Measurements from ENCODE around the gene NUDC. TPM values are rescaled to one million over a fixed set of nuclear protein-coding genes. Genes with fewer than 3 reads are reported as not detected.
A peak's percentile ranks its signal among the peaks of the same experiment; 100 is the strongest.

The NUDC gene
- total RNA-seq, 2 donors from 2014 or later, result 103 to 120 TPM

GRCh38 chr1:26922431-26922729, 837 bp downstream of the NUDC start:
- Histone ChIP-seq H3K9ac (ENCODE audit: extremely low read depth, low read length, poor library complexity, severe bottlenecking) (peak overlapping the region; percentile 83), H3K9me3 (ENCODE audit: control insufficient read depth, low read length) (no peaks in the 10 kb centered on the region), H3K27me3 (ENCODE audit: control insufficient read depth, insufficient read depth, low read length, poor library complexity, severe bottlenecking) (no peaks in the 10 kb centered on the region), H3K4me3 (ENCODE audit: low read length) (peak overlapping the region; percentile 97), H3K36me3 (ENCODE audit: control insufficient read depth, insufficient read depth, low read length) (peaks cover 35% of the 10 kb centered on the region), H3K27ac (ENCODE audit: low read depth, low read length) (no peak overlapping the region), H3K4me1 (ENCODE audit: control insufficient read depth, insufficient read depth, low read length) (peaks cover 8% of the 10 kb centered on the region)
- Mint-ChIP-seq H3K36me3 (ENCODE audit: low read depth) (peaks cover 34% of the 10 kb centered on the region), H3K27me3 (ENCODE audit: insufficient read depth) (no peaks in the 10 kb centered on the region), H3K4me1 (peaks cover 16% of the 10 kb centered on the region), H3K9me3 (no peaks in the 10 kb centered on the region), H3K27ac (peak overlapping the region; percentile 96), H3K4me3 (peak overlapping the region; percentile 86)
- TF ChIP-seq CTCF (conservative IDR thresholded peaks at IDR 0.05), result no peak
- no peak for DNase-seq
- WGBS, 2 experiments (ENCODE audit: insufficient coverage in 1 of 2, insufficient read length in 1 of 2), result 48 to 61% methylated on average over 6 of the region's 6 CpGs

GRCh38 chr1:26922901-26923300, 1.4 kb downstream of the NUDC start:
- no peak for TF ChIP-seq CTCF (conservative IDR thresholded peaks at IDR 0.05)
- peaks cover 16% of the 10 kb centered on the region for H3K4me1 Mint-ChIP-seq
- H3K9me3 Mint-ChIP-seq, result no peaks in the 10 kb centered on the region
- H3K27ac Mint-ChIP-seq, result peak overlapping the region; percentile 96
- no peaks in the 10 kb centered on the region for H3K27me3 ChIP-seq (ENCODE audit: control insufficient read depth, insufficient read depth, low read length, poor library complexity, severe bottlenecking)
- H3K27ac ChIP-seq (ENCODE audit: low read depth, low read length), result no peak overlapping the region
- peaks cover 8% of the 10 kb centered on the region for H3K4me1 ChIP-seq (ENCODE audit: control insufficient read depth, insufficient read depth, low read length)
- peaks cover 39% of the 10 kb centered on the region for H3K36me3 Mint-ChIP-seq (ENCODE audit: low read depth)
- DNase-seq, result no peak
- peak overlapping the region; percentile 97 for H3K4me3 ChIP-seq (ENCODE audit: low read length)
- H3K9ac ChIP-seq (ENCODE audit: extremely low read depth, low read length, poor library complexity, severe bottlenecking), result peak overlapping the region; percentile 83
- H3K36me3 ChIP-seq (ENCODE audit: control insufficient read depth, insufficient read depth, low read length), result peaks cover 40% of the 10 kb centered on the region
- no peaks in the 10 kb centered on the region for H3K27me3 Mint-ChIP-seq (ENCODE audit: insufficient read depth)
- H3K9me3 ChIP-seq (ENCODE audit: control insufficient read depth, low read length), result no peaks in the 10 kb centered on the region
- WGBS, 2 experiments (ENCODE audit: insufficient coverage in 1 of 2, insufficient read length in 1 of 2), result 92 to 94% methylated on average over 3 of the region's 3 CpGs
- peak overlapping the region; percentile 86 for H3K4me3 Mint-ChIP-seq

GRCh38 chr1:26923711-26924110, 2.2 kb downstream of the NUDC start:
- Histone ChIP-seq H3K36me3 (ENCODE audit: control insufficient read depth, insufficient read depth, low read length) (peaks cover 48% of the 10 kb centered on the region), H3K4me1 (ENCODE audit: control insufficient read depth, insufficient read depth, low read length) (peaks cover 8% of the 10 kb centered on the region), H3K9ac (ENCODE audit: extremely low read depth, low read length, poor library complexity, severe bottlenecking) (no peak overlapping the region), H3K27me3 (ENCODE audit: control insufficient read depth, insufficient read depth, low read length, poor library complexity, severe bottlenecking) (no peaks in the 10 kb centered on the region), H3K9me3 (ENCODE audit: control insufficient read depth, low read length) (no peaks in the 10 kb centered on the region), H3K27ac (ENCODE audit: low read depth, low read length) (no peak overlapping the region), H3K4me3 (ENCODE audit: low read length) (peak overlapping the region; percentile 24)
- H3K36me3 Mint-ChIP-seq (ENCODE audit: low read depth), result peaks cover 47% of the 10 kb centered on the region
- DNase-seq, result no peak
- H3K4me3 Mint-ChIP-seq, result peak overlapping the region; percentile 86
- TF ChIP-seq CTCF (conservative IDR thresholded peaks at IDR 0.05), result no peak
- H3K27ac Mint-ChIP-seq, result no peak overlapping the region
- H3K4me1 Mint-ChIP-seq, result peaks cover 16% of the 10 kb centered on the region
- no peaks in the 10 kb centered on the region for H3K27me3 Mint-ChIP-seq (ENCODE audit: insufficient read depth)
- 92 to 100% methylated on average over 3 of the region's 3 CpGs for WGBS, 2 experiments (ENCODE audit: insufficient coverage in 1 of 2, insufficient read length in 1 of 2)
- H3K9me3 Mint-ChIP-seq, result no peaks in the 10 kb centered on the region

Measured in endodermal cell (in vitro differentiated cells).